GM12878 (cell line): ENCODE measurements around the gene SLITRK3. TPM values are rescaled to one million over a fixed set of nuclear protein-coding genes. Genes with fewer than 3 reads are reported as not detected.

Source experiments
- ATAC-seq: fragments of 200-7000 bp; cut with Tn5 transposase; 3 replicates; pipeline ENCODE4 v1.9.1; 2020; ENCODE audit warnings: mild to moderate bottlenecking, moderate library complexity
- BruUV-seq: library from RNA; stranded (reverse); fragments of 400-500 nt; replicated peaks from 2 replicates; lab custom pipeline; 2021; lab: Mats Ljungman, UMichigan
- CTCF ChIA-PET: fragments of 300-600 bp; sonication (Branson Sonifier 250); formaldehyde crosslinking; extraction: SDS; loops from one replicate; lab custom pipeline; 2021; ENCODE audit warnings: inconsistent platforms; lab: Yijun Ruan, JAX
- POLR2A ChIA-PET: fragments of 350-600 bp; formaldehyde crosslinking; extraction: SDS; loops from one replicate; lab custom pipeline; 2021; ENCODE audit warnings: inconsistent platforms; lab: Charles Lee
- RAD21 ChIA-PET: fragments of 300-600 bp; sonication (Branson Sonifier 250); formaldehyde crosslinking; loops from one replicate; lab custom pipeline; 2023; ENCODE audit warnings: antibody characterized with exemption; ENCODE audit not compliant: unreplicated experiment; lab: Charles Lee
- SMC1A ChIA-PET: fragments of 300-600 bp; sonication (Branson Sonifier 250); formaldehyde crosslinking; loops from one replicate; lab custom pipeline; 2023; ENCODE audit not compliant: unreplicated experiment, uncharacterized antibody; lab: Charles Lee
- DNase-seq: peaks from one replicate; pipeline ENCODE4 v3.0.0-alpha.2; 2011; ENCODE audit warnings: low read depth, low spot score
- FAIRE-seq: peaks from 3 replicates; lab custom pipeline; 2011; peaks lifted over from hg19 to GRCh38; lab: Jason Lieb, UNC
- H2AFZ ChIP-seq: 2 replicates; pipeline ENCODE4 v1.6.0; 2011; ENCODE audit warnings: low read depth, low read length, control low read depth; ENCODE audit not compliant: control insufficient read depth
- H3K27ac ChIP-seq: 2 replicates; pipeline ENCODE4 v1.5.1; 2011; ENCODE audit warnings: control low read depth; ENCODE audit not compliant: control insufficient read depth, insufficient read depth
- H3K27me3 ChIP-seq, 2 experiments: replicated peaks in 1 of 2; 2 replicates each; pipeline versions ENCODE4 v1.6.0 to v1.6.1; 2011; ENCODE audit warnings: low read length in 1 of 2; ENCODE audit not compliant: control insufficient read depth in 2 of 2, insufficient read depth in 2 of 2
- H3K36me3 ChIP-seq, 2 experiments: 2 replicates each; pipeline ENCODE4 v1.5.1; 2011; ENCODE audit warnings: low read length in 1 of 2; ENCODE audit not compliant: control insufficient read depth in 2 of 2, insufficient read depth in 2 of 2
- H3K4me1 ChIP-seq: 2 replicates; pipeline ENCODE4 v1.6.1; 2011; ENCODE audit warnings: mild to moderate bottlenecking, low read length, moderate library complexity, mixed read lengths; ENCODE audit not compliant: control insufficient read depth, insufficient read depth
- H3K4me2 ChIP-seq: 2 replicates; pipeline ENCODE4 v1.6.0; 2011; ENCODE audit warnings: control low read depth; ENCODE audit not compliant: control insufficient read depth, insufficient read depth
- H3K4me3 ChIP-seq: fragments of 200-600 bp; sonication (generic); 2 replicates; pipeline ENCODE4 v1.5.1; 2016
- H3K79me2 ChIP-seq: 2 replicates; pipeline ENCODE4 v1.6.0; 2011; ENCODE audit warnings: low read length; ENCODE audit not compliant: control insufficient read depth, insufficient read depth
- H3K9ac ChIP-seq: 2 replicates; pipeline ENCODE4 v1.8.0; 2011; ENCODE audit warnings: low read length, control low read depth, mixed read lengths; ENCODE audit not compliant: control insufficient read depth, insufficient read depth
- H3K9me3 ChIP-seq: replicated peaks from 3 replicates; pipeline ENCODE4 v1.5.1; 2011; ENCODE audit warnings: mild to moderate bottlenecking, low read length; ENCODE audit not compliant: control insufficient read depth, insufficient read depth
- H4K20me1 ChIP-seq: 2 replicates; pipeline ENCODE4 v1.6.0; 2011; ENCODE audit not compliant: control insufficient read depth, insufficient read depth
- ASH2L ChIP-seq: fragments of 300-600, 200-600 bp; sonication (generic); IDR thresholded peaks from 2 replicates; pipeline ENCODE4 v1.6.1; 2017; ENCODE audit warnings: low read depth, mild to moderate bottlenecking, borderline replicate concordance
- CHD2 ChIP-seq: IDR thresholded peaks from 2 replicates; pipeline ENCODE4 v1.6.1; 2011; ENCODE audit warnings: low read depth, low read length, improper control_type of control experiment, borderline replicate concordance
- EGR1 ChIP-seq, 2 experiments: IDR thresholded peaks; 1 replicate in 1 of 2; 2 replicates in 1 of 2; pipeline ENCODE4 v1.6.1; 2011 to 2012; ENCODE audit warnings: low read depth in 2 of 2, low read length in 2 of 2, borderline replicate concordance in 1 of 2, mild to moderate bottlenecking in 1 of 2, moderate library complexity in 1 of 2
- FOXM1 ChIP-seq: IDR thresholded peaks from 2 replicates; pipeline ENCODE4 v1.6.1; 2012; ENCODE audit warnings: low read depth, mild to moderate bottlenecking, inconsistent platforms, low read length, moderate library complexity
- HSF1 ChIP-seq: fragments of 150-350 bp; IDR thresholded peaks from 2 replicates; pipeline ENCODE4 v1.6.1; 2014; ENCODE audit warnings: mild to moderate bottlenecking, low read depth, low read length
- MEF2A ChIP-seq: IDR thresholded peaks from 2 replicates; pipeline ENCODE4 v1.6.1; 2011; ENCODE audit warnings: low read depth, mild to moderate bottlenecking, low read length, moderate library complexity; ENCODE audit not compliant: insufficient read depth
- RAD51 ChIP-seq: fragments of 450-650 bp; IDR thresholded peaks from 2 replicates; pipeline ENCODE4 v1.6.1; 2016; ENCODE audit warnings: moderate library complexity, mild to moderate bottlenecking, inconsistent platforms
- RELA ChIP-seq: fragments of 450-650 bp; IDR thresholded peaks from 2 replicates; pipeline ENCODE4 v1.8.0; 2014; ENCODE audit warnings: borderline replicate concordance; ENCODE audit not compliant: partially characterized antibody
- SPI1 ChIP-seq: IDR thresholded peaks from 2 replicates; pipeline ENCODE4 v1.6.1; 2011; ENCODE audit warnings: low read depth, mild to moderate bottlenecking, low read length, moderate library complexity, borderline replicate concordance; ENCODE audit not compliant: insufficient read depth
- SREBF1 ChIP-seq: IDR thresholded peaks from 2 replicates; pipeline ENCODE4 v1.6.1; 2012; ENCODE audit warnings: mild to moderate bottlenecking, low read length
- TBL1XR1 ChIP-seq: IDR thresholded peaks from 2 replicates; pipeline ENCODE4 v1.6.1; 2012; ENCODE audit warnings: low read depth, low read length, improper control_type of control experiment
- ZNF687 ChIP-seq: fragments of 450-650 bp; IDR thresholded peaks from 2 replicates; pipeline ENCODE4 v1.6.1; 2017; ENCODE audit warnings: mild to moderate bottlenecking, moderate library complexity
- WGBS: methylation state at CpG from one replicate; pipeline ENCODE4 v1.1.6; 2016; ENCODE audit warnings: low lambda C conversion rate; ENCODE audit not compliant: insufficient replicate concordance, insufficient coverage; ENCODE audit errors: missing lambda C conversion rate; 5-methylcytosine and 5-hydroxymethylcytosine counted together
- in situ Hi-C: fragments of 300-500 bp; cut with MboI; formaldehyde crosslinking; loops from 9 replicates; pipeline ENCODE4 v1.14.3; 2018; ENCODE audit warnings: mixed read lengths
- intact Hi-C: fragments of 100-400 bp; cut with micrococcal nuclease; formaldehyde crosslinking; loops from one replicate; pipeline ENCODE4 v1.14.2; 2022; ENCODE audit not compliant: unreplicated experiment
- polyA plus RNA-seq, 11 experiments: library from polyadenylated mRNA; depleted of rRNA in 4 of 11; unstranded in 6 of 11; stranded (reverse) in 5 of 11; fragments of >200 nt; fragmentation: Nextera tagmentation in 4 of 11; fragmentation: Illumina TruSeq in 1 of 11; extraction: Ambion mirVana in 4 of 11; extraction: Trizol in 1 of 11; gene quantifications; 1 replicate in 1 of 11; 2 replicates in 10 of 11; pipeline versions ENCODE4 v1.2.1 to v1.2.3, GENCODE V29; 2011 to 2016; ENCODE audit warnings: inconsistent platforms in 2 of 11, missing spikeins in 2 of 11, low read depth in 1 of 11
- total RNA-seq, 4 experiments: library from RNA; depleted of rRNA in 3 of 4; stranded (reverse); fragments of >200 nt in 3 of 4; fragmentation: Illumina TruSeq in 1 of 4; extraction: Trizol in 1 of 4; gene quantifications; 2 replicates each; pipeline versions ENCODE4 v1.2.1 to v1.2.3, GENCODE V29; 2013 to 2021
- TF ChIP-seq, protein P1 (sequence below): IDR thresholded peaks from 2 replicates; pipeline ENCODE4 v1.6.1; 2011; ENCODE audit warnings: mild to moderate bottlenecking, low read depth, low read length, moderate library complexity; ENCODE audit not compliant: insufficient replicate concordance

SLITRK3 gene
- total and polyA plus RNA-seq, 10 of the 15 experiments (the other 5 are each of a cell fraction or from before 2014, with no cell fraction given) = 0.03 TPM; not detected in 9

DNA sequence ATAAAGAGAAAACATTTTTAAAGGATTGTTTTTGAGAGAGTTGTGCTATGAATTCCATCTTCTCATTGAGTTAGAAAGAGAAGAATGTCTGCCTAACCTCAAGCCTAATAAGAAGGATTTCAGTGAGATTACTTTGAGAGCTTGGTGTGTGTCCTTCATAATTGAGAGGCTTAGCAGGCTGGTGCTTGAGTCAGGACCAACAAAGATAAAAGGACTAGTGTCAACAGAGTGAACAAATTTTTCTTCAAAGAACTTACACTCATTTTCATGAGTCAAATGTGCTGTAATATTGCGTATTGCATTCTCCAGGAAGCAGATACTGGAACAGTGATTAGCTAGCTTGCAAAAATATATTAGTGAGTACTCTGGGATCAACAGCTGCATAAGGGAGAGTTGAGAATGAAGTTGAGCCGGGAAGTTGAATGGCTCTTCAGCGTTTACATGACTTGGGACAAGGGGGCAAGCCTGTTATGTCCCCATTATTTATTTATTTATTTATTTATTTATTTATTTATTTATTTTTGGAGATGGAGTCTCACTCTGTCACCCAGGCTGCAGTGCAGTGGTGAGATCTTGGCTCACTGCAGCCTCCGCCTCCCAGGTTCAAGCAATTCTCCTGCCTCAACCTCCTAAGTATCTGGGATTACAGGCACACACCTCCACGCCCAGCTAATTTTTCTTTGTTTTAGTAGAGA is 37.5 kb upstream of the SLITRK3 start (continued):
- TF ChIP-seq EGR1 (IDR thresholded peaks at IDR 0.05; ENCODE audit: borderline replicate concordance in 1 of 2, low read depth in 2 of 2, low read length in 2 of 2) (no peak), MEF2A (no peak), TBL1XR1 (no peak), ZNF687 (no peak)

- no peak overlapping the region for H3K4me3 ChIP-seq
- ChIA-PET POLR2A (no interaction called here), CTCF (no interaction called here)
- no peak for TF ChIP-seq FOXM1
- no peak for TF ChIP-seq RAD51
- TF ChIP-seq HSF1 = no peak
- TF ChIP-seq SREBF1 = no peak
- no peak for TF ChIP-seq RELA
- no peak for TF ChIP-seq CHD2
- no peak for TF ChIP-seq MEF2A
- TF ChIP-seq, protein P1, sequence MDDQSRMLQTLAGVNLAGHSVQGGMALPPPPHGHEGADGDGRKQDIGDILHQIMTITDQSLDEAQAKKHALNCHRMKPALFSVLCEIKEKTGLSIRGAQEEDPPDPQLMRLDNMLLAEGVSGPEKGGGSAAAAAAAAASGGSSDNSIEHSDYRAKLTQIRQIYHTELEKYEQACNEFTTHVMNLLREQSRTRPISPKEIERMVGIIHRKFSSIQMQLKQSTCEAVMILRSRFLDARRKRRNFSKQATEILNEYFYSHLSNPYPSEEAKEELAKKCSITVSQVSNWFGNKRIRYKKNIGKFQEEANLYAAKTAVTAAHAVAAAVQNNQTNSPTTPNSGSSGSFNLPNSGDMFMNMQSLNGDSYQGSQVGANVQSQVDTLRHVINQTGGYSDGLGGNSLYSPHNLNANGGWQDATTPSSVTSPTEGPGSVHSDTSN = no peak
- no peak for TF ChIP-seq SPI1
- no peak for TF ChIP-seq ASH2L
Measured at GRCh38 chr3:165225604-165226003, 29.4 kb upstream of the SLITRK3 start.

More at GRCh38 chr3:165225604-165226003, 29.4 kb upstream of the SLITRK3 start:
- FAIRE-seq (no peak), DNase-seq (no peak), ATAC-seq (no peak)
- Histone ChIP-seq H4K20me1 (no peaks in the 10 kb centered on the region), H3K4me1 (no peaks in the 10 kb centered on the region), H3K9me3 (no peaks in the 10 kb centered on the region), H3K27ac (no peak overlapping the region), H3K36me3 (no peaks in the 10 kb centered on the region), H3K79me2 (no peaks in the 10 kb centered on the region), H3K27me3 (no peaks in the 10 kb centered on the region), H3K9ac (no peak overlapping the region), H3K4me2 (no peak overlapping the region), H2AFZ (no peak overlapping the region)
- RAD21 ChIA-PET = no interaction called here
- SMC1A ChIA-PET = no interaction called here
- in situ Hi-C loops (no loop called here), intact Hi-C loops (no loop called here)
- BruUV-seq = no TSS peak
- 26% methylated on average over 1 of the region's 1 CpG for WGBS
